Right lobe of liver (tissue), 6 donors: ENCODE measurements around the gene CREB3L4. TPM values are rescaled to one million over a fixed set of nuclear protein-coding genes. Genes with fewer than 3 reads are reported as not detected.

Experiments used
- ATAC-seq, 4 donors: fragments of 200-7000 bp; cut with Tn5 transposase; one replicate each; pipeline ENCODE4 v1.9.1; 2020; ENCODE audit warnings: mild to moderate bottlenecking in 4 of 4, moderate library complexity in 4 of 4
- DNase-seq, 3 donors: peaks; one replicate each; pipeline ENCODE4 v3.0.0-alpha.2; 2020
- H3K27ac ChIP-seq, 3 donors: fragments of 200-600 bp; one replicate each; pipeline ENCODE4 v1.8.0; 2022
- H3K27me3 ChIP-seq, 2 donors: fragments of 200-600 bp; one replicate each; pipeline ENCODE4 v1.8.0; 2022
- H3K36me3 ChIP-seq, 4 donors: fragments of 200-600 bp; sonication (generic) in 1 of 4; one replicate each; pipeline versions ENCODE4 v1.5.1 to v1.8.0; 2017 to 2022; ENCODE audit warnings: control low read depth in 1 of 4
- H3K4me1 ChIP-seq, 4 donors: fragments of 200-600 bp; sonication (generic) in 1 of 4; one replicate each; pipeline versions ENCODE4 v1.5.1 to v1.8.0; 2017 to 2022; ENCODE audit warnings: control low read depth in 1 of 4
- H3K4me3 ChIP-seq, 3 donors: fragments of 200-600 bp; one replicate each; pipeline ENCODE4 v1.8.0; 2022
- H3K9me3 ChIP-seq, 4 donors: fragments of 200-600 bp; sonication (generic) in 1 of 4; one replicate each; pipeline versions ENCODE4 v1.5.1 to v1.8.0; 2017 to 2022; ENCODE audit warnings: control low read depth in 1 of 4
- CTCF ChIP-seq, 4 donors: fragments of 200-600 bp in 3 of 4; fragments of 450-650 bp in 1 of 4; IDR thresholded peaks; one replicate each; pipeline versions ENCODE4 v1.5.1 to v1.8.0; 2016 to 2022; ENCODE audit warnings: antibody characterized with exemption in 4 of 4, mild to moderate bottlenecking in 2 of 4
- POLR2A ChIP-seq: fragments of 450-650 bp; IDR thresholded peaks from one replicate; pipeline ENCODE4 v1.6.1; 2017; ENCODE audit warnings: antibody characterized with exemption, mild to moderate bottlenecking
- WGBS: methylation state at CpG from one replicate; pipeline ENCODE4 v1.1.6; 2018; ENCODE audit warnings: low coverage, low lambda C conversion rate; ENCODE audit not compliant: insufficient coverage; ENCODE audit errors: missing lambda C conversion rate; 5-methylcytosine and 5-hydroxymethylcytosine counted together
- intact Hi-C, 2 donors: fragments of 100-400 bp; cut with DNase I; formaldehyde crosslinking; loops; one replicate each; pipeline versions ENCODE4 v1.11.2 to v1.14.1; 2022
- microRNA-seq, 2 donors: library from miRNA; unstranded; fragments of <30 nt; microRNA quantifications; one replicate each; pipeline ENCODE4, GENCODE V29; 2019 to 2020
- small RNA-seq, 2 experiments: library from RNA; depleted of rRNA; stranded (forward); fragments of <200 nt; gene quantifications; one replicate each; pipeline ENCODE3, GENCODE V24; 2016
- total RNA-seq, 6 experiments: library from RNA; depleted of rRNA in 2 of 6; stranded (reverse); fragments of >200 nt in 2 of 6; fragmentation: NEBNext Ultra II Directional in 3 of 6; extraction: Animal tissue kit (Norgen Biotek cat#: 25700) in 3 of 6; gene quantifications; one replicate each; pipeline versions ENCODE4 v1.1.0 to v1.2.4, GENCODE V29; 2016 to 2023
- donor health status: DM: no; HTN: yes; CAD: no.
- donor health status: DM: no; HTN: no; CAD: no.
- donor health status: DM: no; HTN: no; CAD: no.
- donor health status: DM: no; HTN: yes; CAD: no.
- donor health status: DM: no; HTN: yes; CAD: no.

Gene CREB3L4
- total RNA-seq, 6 experiments from 2014 or later, result 4.9 to 11.1 (median 8.2) TPM

GRCh38 chr1:154019269-154019668, 51.6 kb downstream of the CREB3L4 start:
- intact Hi-C loops, result no loop called here
- WGBS, result 62% methylated on average over 4 of the region's 4 CpGs
- no peak for DNase-seq
- peak; percentile 36 to 62 (median 48) for ATAC-seq
- Histone ChIP-seq H3K36me3 (no peaks in the 10 kb centered on the region), H3K27ac (no peak overlapping the region), H3K9me3 (no peaks in the 10 kb centered on the region), H3K27me3 (no peaks in the 10 kb centered on the region), H3K4me1 (peaks cover 0 to 7% (median 0%) of the 10 kb centered on the region in 4 donors), H3K4me3 (no peak overlapping the region)
- TF ChIP-seq CTCF (IDR thresholded peaks at IDR 0.05) (no peak), POLR2A (no peak)

GRCh38 chr1:154019940-154020339, 52.2 kb downstream of the CREB3L4 start:
- ATAC-seq (no peak), DNase-seq (no peak)
- no peak overlapping the region for H3K4me3 ChIP-seq
- H3K4me1 ChIP-seq, result peaks cover 0 to 7% (median 0%) of the 10 kb centered on the region in 4 donors
- TF ChIP-seq CTCF (IDR thresholded peaks at IDR 0.05), result no peak
- TF ChIP-seq POLR2A, result no peak
- intact Hi-C loops, result no loop called here
- H3K9me3 ChIP-seq, result no peaks in the 10 kb centered on the region
- H3K27ac ChIP-seq, result no peak overlapping the region
- no peaks in the 10 kb centered on the region for H3K36me3 ChIP-seq
- 100% methylated on average over 1 of the region's 1 CpG for WGBS
- no peaks in the 10 kb centered on the region for H3K27me3 ChIP-seq

Small RNAs within 50 kb of the gene (microRNA-seq; reads per million reads assigned to microRNA genes)
- gene MIR6737, result 0 to 0.87 reads per million in 2 donors

Small RNAs within 50 kb of the gene (small RNA-seq; reads per million reads assigned to genes)
- 0 reads per million in 2 experiments for gene MIR6737

Other genes starting within 250 kb of the CREB3L4 start
- 10 to 100 TPM; 16.5 to 29.1 (median 22.6) TPM for gene INTS3, start 239.9 kb upstream of the CREB3L4 start, total RNA-seq
- gene SLC27A3, start 192.5 kb upstream of the CREB3L4 start, total RNA-seq, result 10 to 100 TPM; 25.4 to 50.4 (median 36.9) TPM
- gene GATAD2B, start 44.9 kb upstream of the CREB3L4 start, total RNA-seq, result 10 to 100 TPM in 5 of 6 experiments, 1 to 10 TPM in 1; 9.8 to 20.3 (median 16.8) TPM
- gene DENND4B, start 21.2 kb upstream of the CREB3L4 start, total RNA-seq, result 10 to 100 TPM; 13.0 to 27.5 (median 20.2) TPM
- gene CRTC2, start 9.3 kb upstream of the CREB3L4 start, total RNA-seq, result 10 to 100 TPM in 4 of 6 experiments, 1 to 10 TPM in 2; 4.8 to 19.5 (median 18.3) TPM
- 10 to 100 TPM; 33.0 to 63.6 (median 47.7) TPM for gene SLC39A1, start 4.4 kb upstream of the CREB3L4 start, total RNA-seq
- gene JTB, start 9.8 kb downstream of the CREB3L4 start, total RNA-seq, result 100 to 1,000 TPM in 2 of 6 experiments, 10 to 100 TPM in 4; 55.8 to 169 (median 90.9) TPM
- 10 to 100 TPM; 11.9 to 52.2 (median 47.9) TPM for gene RAB13, start 18.4 kb downstream of the CREB3L4 start, total RNA-seq
- 100 to 1,000 TPM; 305 to 500 (median 428) TPM for gene RPS27, start 22.9 kb downstream of the CREB3L4 start, total RNA-seq
- under 1 TPM in 1 of 6 experiments, not detected in 5; 0.14 TPM for gene NUP210L, start 187.2 kb downstream of the CREB3L4 start, total RNA-seq
- gene TPM3, start 224.2 kb downstream of the CREB3L4 start, total RNA-seq, result 100 to 1,000 TPM in 3 of 6 experiments, 10 to 100 TPM in 3; 76.3 to 189 (median 120) TPM
- not detected for gene CFAP141, start 238.4 kb downstream of the CREB3L4 start, total RNA-seq